D721Med (cell line): ENCODE measurements around the gene BLTP2.
"Not testable (repeated sequence)": the region's sequence is repeated elsewhere in the genome, so short reads cannot be mapped to it uniquely, and the experiment has no call there.

Experiments
- DNase-seq: peaks from one replicate; pipeline ENCODE4 v3.0.0; 2011; ENCODE audit warnings: low spot score; ENCODE audit not compliant: insufficient read length
- FAIRE-seq: peaks from 2 replicates; lab custom pipeline; 2011; peaks lifted over from hg19 to GRCh38; lab: Jason Lieb, UNC
- TF ChIP-seq, protein P1 (sequence below): IDR thresholded peaks from 2 replicates; pipeline ENCODE4 v1.5.1; 2012; ENCODE audit warnings: mild to moderate bottlenecking, control low read depth; ENCODE audit not compliant: insufficient read depth; ENCODE audit errors: missing control alignments

BLTP2 gene

GRCh38 chr17:28662527-28662829 lies 17.5 kb upstream of the BLTP2 start:
- DNase-seq, result no peak
- TF ChIP-seq, protein P1, sequence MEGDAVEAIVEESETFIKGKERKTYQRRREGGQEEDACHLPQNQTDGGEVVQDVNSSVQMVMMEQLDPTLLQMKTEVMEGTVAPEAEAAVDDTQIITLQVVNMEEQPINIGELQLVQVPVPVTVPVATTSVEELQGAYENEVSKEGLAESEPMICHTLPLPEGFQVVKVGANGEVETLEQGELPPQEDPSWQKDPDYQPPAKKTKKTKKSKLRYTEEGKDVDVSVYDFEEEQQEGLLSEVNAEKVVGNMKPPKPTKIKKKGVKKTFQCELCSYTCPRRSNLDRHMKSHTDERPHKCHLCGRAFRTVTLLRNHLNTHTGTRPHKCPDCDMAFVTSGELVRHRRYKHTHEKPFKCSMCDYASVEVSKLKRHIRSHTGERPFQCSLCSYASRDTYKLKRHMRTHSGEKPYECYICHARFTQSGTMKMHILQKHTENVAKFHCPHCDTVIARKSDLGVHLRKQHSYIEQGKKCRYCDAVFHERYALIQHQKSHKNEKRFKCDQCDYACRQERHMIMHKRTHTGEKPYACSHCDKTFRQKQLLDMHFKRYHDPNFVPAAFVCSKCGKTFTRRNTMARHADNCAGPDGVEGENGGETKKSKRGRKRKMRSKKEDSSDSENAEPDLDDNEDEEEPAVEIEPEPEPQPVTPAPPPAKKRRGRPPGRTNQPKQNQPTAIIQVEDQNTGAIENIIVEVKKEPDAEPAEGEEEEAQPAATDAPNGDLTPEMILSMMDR, result no peak
- FAIRE-seq, result no peak

DNA sequence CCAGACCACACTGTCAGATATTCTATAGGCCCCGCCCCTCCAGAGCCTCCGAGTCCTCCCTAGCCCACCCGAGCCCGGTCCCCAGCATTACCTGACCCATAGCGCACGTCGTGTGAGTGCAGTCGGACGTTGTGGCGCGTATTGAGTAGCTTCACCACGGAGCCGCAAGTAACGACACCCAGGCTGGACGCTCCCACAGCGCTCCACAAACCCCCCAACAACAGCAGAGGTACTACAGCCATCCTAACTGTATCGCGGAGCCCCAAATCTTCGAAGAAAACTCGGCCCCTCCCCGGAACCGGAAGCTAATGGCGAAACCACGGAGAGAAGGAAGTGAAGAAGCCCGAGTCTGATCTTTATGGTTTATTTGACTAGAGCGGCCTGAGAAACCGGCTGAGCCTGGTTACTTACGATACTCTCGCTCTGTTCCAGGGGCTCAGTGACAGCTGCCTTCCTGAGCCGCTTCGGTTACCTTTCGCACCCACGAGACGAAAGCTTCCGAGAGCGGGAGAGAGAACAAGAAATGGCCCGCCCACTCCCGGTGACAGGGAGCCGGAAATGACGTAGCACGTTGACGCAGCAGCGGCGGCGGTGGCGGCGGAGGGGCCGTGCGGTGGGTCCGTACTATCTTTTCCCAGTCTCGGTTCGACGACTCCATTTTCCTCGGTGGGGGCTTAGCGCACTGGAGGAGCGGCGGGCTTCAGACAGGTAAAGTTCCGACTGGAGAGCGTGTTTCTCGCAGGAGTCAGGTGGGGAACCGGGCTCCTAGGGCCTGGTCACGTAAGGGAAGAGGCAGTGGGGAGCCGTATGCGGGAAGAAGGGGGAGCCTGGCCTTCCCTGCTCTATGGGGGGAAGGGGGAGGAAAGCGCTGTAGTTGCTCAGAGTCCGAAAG lies 16.9 kb upstream of the BLTP2 start, which contains the start of the genes SDF2 and SUPT6H:
Gene SDF2, minus strand, starts transcription at position 272 of the 892 bp plus-strand sequence. Its CDS starts 30 bp downstream, at position 242.
Gene SUPT6H, plus strand, starts transcription at position 571 of the 892 bp plus-strand sequence. CDS start 11,197 bp downstream, outside the sequence.
- TF ChIP-seq, protein P1, result no peak
- no peak for FAIRE-seq
- DNase-seq, result peak; percentile 81

DNA sequence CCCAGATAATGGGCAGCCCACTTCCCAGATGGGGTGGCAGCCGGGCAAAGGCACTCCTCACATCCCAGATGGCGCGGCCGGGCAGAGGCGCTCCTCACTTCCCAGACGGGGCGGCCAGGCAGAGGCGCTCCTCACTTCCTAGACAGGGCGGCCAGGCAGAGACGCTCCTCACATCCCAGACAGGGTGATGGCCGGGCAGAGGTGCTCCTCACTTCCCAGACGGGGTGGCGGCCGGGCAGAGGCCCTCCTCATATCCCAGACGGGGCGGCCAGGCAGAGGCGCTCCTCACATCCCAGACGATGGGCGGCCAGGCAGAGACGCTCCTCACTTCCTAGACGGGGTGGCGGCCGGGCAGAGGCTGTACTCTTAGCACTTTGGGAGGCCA lies 14.5 kb upstream of the BLTP2 start:
- DNase-seq, FAIRE-seq: not testable (repeated sequence)

GRCh38 chr17:28658766-28659496 lies 14.0 kb upstream of the BLTP2 start:
- FAIRE-seq, result not testable (repeated sequence)

GRCh38 chr17:28658342-28658741 lies 13.4 kb upstream of the BLTP2 start:
- FAIRE-seq, DNase-seq: not testable (repeated sequence)

More at GRCh38 chr17:28658766-28659496, 14.0 kb upstream of the BLTP2 start:
- DNase-seq, result not testable (repeated sequence)

GRCh38 chr17:28657756-28658155 lies 12.8 kb upstream of the BLTP2 start:
- DNase-seq, result no peak
- FAIRE-seq, result no peak
- TF ChIP-seq, protein P1, result no peak

DNA sequence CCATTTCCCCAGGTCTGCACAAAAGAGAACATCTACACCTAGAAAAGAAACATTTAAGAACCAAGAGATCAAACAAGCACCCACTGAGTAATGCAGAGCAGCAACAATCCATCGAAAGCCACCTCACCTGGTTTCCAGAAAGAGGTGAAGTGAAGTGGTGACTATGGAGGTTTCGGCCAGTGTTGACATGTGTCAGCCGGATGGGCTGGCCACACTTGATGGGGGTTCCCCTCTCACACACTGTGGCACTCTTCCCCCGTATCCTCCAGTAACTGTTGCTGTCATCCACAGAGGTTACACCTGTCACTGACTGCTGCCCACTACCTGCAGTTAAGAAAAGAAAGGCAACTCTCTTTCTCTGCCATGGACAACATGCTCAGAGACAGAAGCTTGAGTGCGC lies 10.2 kb upstream of the BLTP2 start:
- no peak for FAIRE-seq
- TF ChIP-seq, protein P1, result no peak

GRCh38 chr17:28648698-28649097 lies 3.7 kb upstream of the BLTP2 start:
- DNase-seq (no peak), FAIRE-seq (no peak)
- TF ChIP-seq, protein P1, result no peak

More for the DNA sequence above, 10.2 kb upstream of the BLTP2 start:
- DNase-seq, result no peak
